ENCODE data around the gene MMP24OS. TPM values are rescaled to one million over a fixed set of nuclear protein-coding genes. Genes with fewer than 3 reads are reported as not detected.
A peak's percentile ranks its signal among the peaks of the same experiment; 100 is the strongest.

MMP24OS gene
- total RNA-seq, 6 donors from 2014 or later = 27.8 to 145 (median 42.6) TPM

GRCh38 chr20:35226884-35227681 is 50.8 kb downstream of the MMP24OS start:
- no peak for TF ChIP-seq EP300 (IDR thresholded peaks at IDR 0.05)
- no peak for TF ChIP-seq POLR2AphosphoS5 (IDR thresholded peaks at IDR 0.05)
- no peak for TF ChIP-seq CTCF (IDR thresholded peaks at IDR 0.05)
- TF ChIP-seq POLR2A (IDR thresholded peaks at IDR 0.05) = no peak
- no peak overlapping the region for H3K27ac ChIP-seq
- DNase-seq (peak; percentile 28 to 93), ATAC-seq (ENCODE audit: low FRiP score in 2 of 2) (peak; percentile 84 to 91)
- peak overlapping the region in 3 of 4 donors; percentile 33 to 44 (median 39) for H3K4me3 ChIP-seq
- no peaks in the 10 kb centered on the region for H3K36me3 ChIP-seq
- H3K4me1 ChIP-seq = peaks cover 10 to 20% (median 13%) of the 10 kb centered on the region in 4 donors
- WGBS, 2 donors = 27 to 31% methylated on average over 17 to 19 of the region's 74 CpGs
- no peaks in the 10 kb centered on the region for H3K9me3 ChIP-seq
- peaks cover 0 to 3% (median 0%) of the 10 kb centered on the region in 4 donors for H3K27me3 ChIP-seq

Other genes starting within 250 kb of the MMP24OS start
- gene TRPC4AP, start 185.3 kb downstream of the MMP24OS start, total RNA-seq = 100 to 1,000 TPM in 2 of 6 donors, 10 to 100 TPM in 4; 64.3 to 118 (median 80.5) TPM
- gene EDEM2, start 130.8 kb downstream of the MMP24OS start, total RNA-seq = 10 to 100 TPM; 22.0 to 46.2 (median 35.6) TPM
- gene PROCR, start 106.0 kb downstream of the MMP24OS start, total RNA-seq = 10 to 100 TPM in 4 of 6 donors, 1 to 10 TPM in 2; 5.2 to 24.7 (median 11.6) TPM
- 10 to 100 TPM in 5 of 6 donors, 1 to 10 TPM in 1; 7.3 to 25.4 (median 15.6) TPM for gene MMP24, start 51.4 kb downstream of the MMP24OS start, total RNA-seq
- gene EIF6, start 6.7 kb upstream of the MMP24OS start, total RNA-seq = 100 to 1,000 TPM in 2 of 6 donors, 10 to 100 TPM in 4; 57.5 to 106 (median 88.7) TPM
- not detected for gene FAM83C, start 14.3 kb upstream of the MMP24OS start, total RNA-seq
- 10 to 100 TPM; 22.0 to 96.4 (median 42.9) TPM for gene UQCC1, start 133.9 kb upstream of the MMP24OS start, total RNA-seq
- gene GDF5, start 160.1 kb upstream of the MMP24OS start, total RNA-seq = 1 to 10 TPM in 2 of 6 donors, under 1 TPM in 3, not detected in 1; 0.14 to 1.9 (median 0.59) TPM
- gene CEP250, start 177.5 kb upstream of the MMP24OS start, total RNA-seq = 10 to 100 TPM; 15.4 to 66.6 (median 29.6) TPM